Stimulated activated CD8-positive, alpha-beta memory T cell treated with anti-CD3 and anti-CD28 coated beads, Interleukin-12 subunit alpha, Interleukin-12 subunit beta, amount 100 ng/mL, for 4 hours (primary cell): ENCODE results near the gene USP21.

Experiments used
- DNase-seq: peaks from one replicate; pipeline ENCODE4 v3.0.0-alpha.2; 2020; ENCODE audit warnings: low read depth

Gene USP21

DNA sequence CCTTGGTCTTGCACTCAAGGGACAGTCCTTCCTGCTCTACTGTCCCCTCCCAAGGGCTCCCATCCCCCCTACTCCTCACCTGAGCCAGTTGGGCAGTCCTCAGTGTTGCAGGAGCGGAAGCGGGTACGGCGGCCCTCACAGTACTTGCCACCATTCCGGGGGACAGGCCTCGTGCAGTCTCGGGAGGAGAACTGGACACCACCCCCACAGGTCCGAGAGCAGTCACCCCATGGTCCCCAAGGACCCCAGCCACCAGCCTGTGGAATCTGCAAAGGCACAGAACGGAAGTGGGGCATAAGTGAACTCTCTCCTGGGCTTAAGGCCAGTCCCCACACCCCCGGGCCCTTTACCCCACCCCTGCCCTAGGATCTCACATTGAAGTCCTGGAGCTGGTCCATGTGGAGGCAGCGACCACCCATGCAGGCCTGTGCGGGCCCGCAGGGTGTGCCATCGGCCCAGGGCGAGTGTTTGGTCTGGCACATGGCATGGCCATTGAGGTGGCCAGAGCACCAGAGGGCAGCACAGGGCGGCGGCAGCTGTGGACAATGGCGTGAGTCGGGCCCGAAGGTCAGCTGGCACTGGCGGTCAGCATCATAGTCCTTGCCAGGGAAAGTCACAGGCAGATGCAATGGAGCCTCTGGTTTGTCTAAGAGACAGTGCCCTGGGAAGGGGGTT lies 34.4 kb downstream of the USP21 start:
- no peak for DNase-seq

DNA sequence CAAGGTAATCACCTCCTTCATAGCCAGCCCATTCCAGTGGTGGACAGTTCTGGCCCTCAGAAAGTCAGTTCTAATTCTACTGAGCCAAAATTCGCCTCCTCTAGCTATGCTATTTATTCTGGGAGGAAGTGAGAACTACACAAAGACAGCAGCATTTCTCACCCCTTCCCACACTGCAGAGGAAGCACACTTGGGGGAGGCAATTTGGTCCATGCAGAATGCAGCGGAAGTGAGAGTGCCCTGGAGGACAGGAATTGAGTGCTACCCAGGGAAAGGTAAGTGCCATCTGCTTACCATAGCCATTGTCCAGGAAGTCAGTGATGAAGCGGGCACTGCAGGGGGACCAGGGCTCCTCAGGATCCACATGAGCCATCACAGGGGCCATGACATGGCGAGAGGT lies 35.9 kb downstream of the USP21 start:
- no peak for DNase-seq

DNA sequence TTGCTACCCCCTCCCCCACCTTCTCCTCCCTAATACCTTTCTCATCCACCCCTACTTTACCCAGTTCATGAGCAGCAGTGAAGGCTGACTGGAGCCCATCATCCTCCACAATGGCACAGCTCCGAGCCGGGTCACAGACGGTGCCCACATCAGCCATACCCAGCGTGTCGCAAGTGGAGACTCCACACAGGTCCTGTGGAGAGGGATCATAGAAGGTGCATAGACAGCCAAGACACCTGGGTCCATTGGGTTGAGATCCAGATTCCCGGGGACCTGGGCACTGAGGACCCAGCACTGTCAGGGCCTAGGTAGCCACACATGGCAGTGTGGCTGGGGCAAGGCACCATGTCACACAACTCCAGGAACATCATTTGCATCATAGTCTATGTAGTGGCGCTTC lies 36.8 kb downstream of the USP21 start:
- DNase-seq: no peak

DNA sequence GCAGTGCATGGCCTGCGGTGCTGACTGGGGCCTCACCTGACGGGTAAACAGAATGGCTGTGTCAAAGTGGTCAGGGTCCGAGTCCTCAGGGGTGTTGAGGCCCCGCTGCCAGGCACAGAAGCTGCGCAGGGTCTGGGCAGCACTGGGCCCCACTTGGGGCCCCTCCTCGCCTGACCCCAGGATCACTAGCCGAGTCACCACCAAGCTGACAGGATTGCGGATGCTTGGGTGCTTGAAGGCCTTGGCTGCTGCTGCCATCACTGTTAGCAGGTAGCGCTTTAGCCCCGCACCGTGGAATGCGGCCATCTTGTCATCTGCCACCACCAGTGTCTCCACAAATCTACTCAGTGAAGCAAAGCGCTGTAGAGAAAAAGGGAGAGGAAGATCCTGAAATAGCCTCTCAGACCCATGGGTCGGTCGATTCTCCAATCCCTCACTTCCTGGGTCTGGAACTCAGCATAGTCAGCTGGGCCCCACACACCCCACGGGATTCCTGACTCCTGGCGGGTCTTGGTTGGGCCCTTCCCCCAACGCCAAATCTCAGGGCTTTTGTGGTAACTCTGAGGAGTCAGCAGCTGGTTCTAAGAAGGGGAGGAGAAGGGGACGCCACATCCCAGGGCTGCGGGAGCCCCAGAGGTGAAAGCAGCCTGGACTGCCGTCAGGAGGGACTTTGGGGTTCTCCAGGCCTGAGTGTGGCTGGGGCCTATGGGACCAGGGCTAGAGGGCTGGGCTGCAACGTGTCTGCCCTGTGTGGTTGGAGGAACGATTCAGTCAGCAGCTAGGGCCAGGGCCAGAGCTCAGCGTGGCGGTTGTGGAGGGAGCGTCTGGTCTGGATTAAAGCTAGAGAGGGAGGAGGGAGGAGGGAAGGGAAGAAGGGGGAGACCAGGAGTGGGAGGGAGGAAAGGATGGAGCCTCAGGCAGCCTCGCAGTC lies 37.5 kb downstream of the USP21 start:
- DNase-seq: no peak

DNA sequence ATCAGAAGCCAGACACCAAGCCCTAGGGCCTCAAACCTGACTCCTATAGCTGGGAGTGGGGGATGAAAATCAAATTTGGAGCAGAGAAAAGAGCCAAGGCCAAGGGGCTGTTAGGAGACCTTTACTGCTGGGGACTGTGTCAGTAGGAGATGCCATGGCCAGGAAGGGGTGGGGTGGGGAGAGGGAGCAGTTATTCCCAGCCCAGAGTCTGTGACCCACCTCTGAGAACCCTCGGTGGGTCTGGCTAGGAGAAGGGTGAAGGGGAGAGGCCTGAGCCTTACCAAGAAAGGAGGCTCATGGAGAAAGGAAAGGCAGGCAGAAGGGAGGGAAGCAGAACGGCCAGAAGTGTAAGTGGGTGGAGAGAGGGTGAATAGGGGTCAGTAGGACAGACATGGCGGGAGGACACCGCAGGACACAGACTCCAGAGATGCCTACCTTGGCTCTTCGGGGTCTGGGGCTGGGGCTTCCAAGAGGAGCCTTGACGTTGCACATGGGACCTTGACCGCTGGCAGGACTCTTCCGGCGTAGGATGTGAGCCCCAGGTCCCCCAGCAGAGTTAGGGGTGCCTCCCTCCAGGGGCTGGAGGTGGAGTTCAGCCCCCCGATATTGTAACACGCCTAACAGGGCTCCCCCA lies 38.4 kb downstream of the USP21 start:
- no peak for DNase-seq

DNA sequence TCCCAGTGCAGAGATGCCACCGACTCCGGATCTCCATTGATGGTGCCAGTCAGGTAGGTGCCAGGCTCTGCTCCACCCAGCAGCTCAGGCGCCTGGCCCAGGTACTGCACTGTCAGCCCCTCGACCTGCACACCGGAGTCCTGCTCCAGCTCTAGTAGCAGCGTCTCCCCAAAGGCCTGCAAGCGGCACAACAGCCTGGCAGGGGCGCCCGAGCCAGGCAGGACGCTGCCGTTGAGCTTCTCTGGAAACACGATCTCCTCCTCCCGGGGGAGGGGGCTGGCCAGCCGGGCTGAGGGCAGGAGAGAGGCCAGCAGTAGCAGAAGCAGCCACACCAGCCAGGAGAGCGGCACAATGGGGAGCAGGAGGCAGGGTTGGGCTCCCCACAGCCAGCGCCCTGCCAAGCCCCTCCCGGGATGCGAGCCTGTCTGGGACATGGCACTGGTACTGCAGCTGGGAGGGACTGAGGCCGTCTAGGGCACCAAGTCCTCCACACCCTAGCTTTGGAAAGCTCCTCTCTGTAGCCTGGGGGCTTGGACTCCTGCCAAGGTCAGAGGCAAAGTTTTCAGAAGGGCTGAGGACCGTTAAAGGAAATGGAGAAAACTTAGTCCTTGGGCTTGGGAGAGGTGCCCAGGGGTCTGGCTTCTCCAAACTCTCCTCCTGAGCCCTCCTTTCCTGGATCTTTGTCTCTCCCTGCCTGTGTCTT lies 39.0 kb downstream of the USP21 start:
- no peak for DNase-seq

DNA sequence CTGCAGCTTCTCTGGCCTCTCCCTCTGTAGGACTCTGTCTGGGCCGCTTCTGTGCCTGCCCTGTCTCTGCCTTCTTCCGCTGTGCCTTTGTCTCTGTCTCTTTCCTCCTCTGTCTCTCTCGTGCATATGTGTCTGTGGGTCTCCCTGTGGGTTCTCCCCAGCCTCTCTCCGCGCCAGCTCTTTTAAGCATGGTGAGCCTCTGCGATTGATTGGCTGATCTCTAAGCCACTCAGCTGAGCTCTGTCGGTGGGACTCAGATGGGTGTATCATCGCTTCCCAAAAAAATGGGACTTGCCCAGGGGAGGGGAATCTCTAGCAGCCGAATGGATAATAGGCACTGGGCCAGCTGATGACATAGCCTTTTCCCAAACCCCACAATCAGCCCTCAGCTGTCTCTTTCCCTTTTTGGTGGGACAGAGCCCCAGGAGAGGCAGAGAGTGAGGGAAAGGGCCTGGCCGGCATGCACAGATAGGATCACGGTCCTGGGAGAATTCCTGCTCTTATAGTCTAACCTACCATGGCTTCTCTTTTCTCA lies 39.7 kb downstream of the USP21 start, which contains the start of gene ADAMTS4:
TSS of gene ADAMTS4 (minus strand) at position 158 of the 535 bp plus-strand sequence. CDS start 427 bp downstream, outside the sequence.
- no peak for DNase-seq

DNA sequence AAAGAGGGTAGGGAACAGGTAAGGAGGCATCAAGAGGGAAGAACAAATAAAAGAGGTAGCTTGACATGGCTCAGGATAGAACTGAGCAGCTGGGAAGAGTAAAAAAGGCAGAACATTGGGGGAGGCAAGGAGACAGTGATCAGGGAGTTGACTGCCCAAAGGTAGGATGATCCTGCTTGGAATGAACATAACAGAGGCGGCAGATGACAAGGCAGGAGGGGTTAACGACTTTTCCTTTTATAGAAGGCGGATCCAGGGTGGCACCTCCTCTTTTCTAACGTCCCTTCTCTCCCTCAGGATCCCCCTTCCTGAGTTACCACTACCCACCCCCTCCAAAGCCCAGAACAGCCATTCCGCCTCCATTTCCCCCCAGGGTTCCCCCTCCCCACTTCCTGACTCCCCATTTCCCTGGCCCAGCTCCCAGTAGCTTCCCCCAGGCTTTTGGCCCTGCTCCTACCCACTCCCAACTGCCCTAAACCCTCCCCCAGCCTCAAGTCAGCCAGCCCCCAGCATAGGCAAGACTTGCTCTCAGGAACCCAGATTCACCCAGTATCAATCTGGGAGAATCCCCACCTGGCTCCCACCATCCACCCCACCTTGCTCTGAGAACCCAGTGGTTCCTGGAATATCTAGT lies 40.3 kb downstream of the USP21 start:
- DNase-seq: no peak

DNA sequence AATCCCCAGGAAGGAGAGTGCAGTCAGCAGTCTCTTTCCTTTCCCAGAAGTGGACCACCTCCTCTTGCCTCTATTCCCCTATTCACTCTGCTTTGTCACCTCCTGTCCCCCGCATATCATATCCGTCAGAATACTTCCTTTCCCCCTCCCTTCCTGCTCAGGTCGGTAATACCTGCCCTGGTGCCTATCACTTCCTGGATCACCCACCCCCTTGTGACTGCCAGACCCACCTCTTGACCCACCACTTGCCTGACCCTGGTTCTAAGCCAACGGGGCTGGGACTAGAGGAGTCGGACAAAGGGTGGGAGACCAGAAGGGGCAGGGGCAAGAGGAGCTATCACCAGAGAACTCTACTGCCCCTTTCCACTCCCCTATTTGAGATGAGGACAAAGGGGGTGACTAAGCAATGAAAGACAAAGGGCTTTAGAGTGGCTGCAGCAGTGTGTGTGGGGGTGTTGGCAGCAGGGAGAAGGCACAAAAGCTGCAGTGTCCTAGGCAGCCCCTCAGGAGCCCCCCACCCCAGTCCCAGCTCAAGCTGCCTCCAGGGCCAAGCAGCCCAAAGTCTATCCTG lies 41.2 kb downstream of the USP21 start:
- DNase-seq: no peak

DNA sequence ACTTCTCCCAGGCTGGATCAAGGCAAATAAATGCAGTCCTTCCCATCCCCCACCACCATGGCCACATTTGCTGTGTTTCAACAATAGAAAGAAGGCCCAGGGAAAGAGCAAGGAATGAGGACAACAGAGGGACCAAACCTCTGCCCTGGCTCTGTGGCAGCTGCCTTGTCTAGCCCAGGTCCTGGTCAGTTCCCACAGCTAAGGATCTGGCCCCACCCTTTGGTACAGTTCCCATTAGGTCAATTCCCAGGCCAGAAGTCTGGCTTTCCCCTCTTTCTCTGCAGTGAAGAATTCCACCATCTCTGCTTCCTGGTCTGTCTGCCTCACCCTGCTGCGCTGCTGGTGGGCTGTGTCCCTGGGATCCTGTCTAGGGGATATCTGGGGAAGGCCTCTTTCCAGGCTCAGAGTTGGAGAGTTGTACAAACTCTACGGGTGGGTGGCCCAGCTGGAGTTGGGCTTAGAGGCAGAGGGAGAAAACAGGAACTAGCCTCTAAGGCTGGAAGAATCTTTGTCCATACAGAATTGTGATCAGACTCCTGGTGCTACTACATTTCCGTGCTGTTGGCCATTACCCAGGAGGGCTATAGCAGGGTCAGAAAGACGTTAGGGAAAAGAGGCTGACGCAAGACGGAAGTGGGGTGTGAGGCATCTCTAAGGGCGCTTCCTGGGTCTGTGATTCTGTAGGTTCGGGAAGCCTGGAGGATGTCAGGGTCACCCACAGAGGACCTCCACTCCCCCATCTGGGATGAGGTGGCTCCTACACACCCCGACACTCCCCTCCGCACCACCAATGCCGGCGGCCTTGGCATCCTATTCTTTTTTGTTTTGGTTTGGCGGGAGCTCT lies 41.9 kb downstream of the USP21 start:
- DNase-seq: no peak

DNA sequence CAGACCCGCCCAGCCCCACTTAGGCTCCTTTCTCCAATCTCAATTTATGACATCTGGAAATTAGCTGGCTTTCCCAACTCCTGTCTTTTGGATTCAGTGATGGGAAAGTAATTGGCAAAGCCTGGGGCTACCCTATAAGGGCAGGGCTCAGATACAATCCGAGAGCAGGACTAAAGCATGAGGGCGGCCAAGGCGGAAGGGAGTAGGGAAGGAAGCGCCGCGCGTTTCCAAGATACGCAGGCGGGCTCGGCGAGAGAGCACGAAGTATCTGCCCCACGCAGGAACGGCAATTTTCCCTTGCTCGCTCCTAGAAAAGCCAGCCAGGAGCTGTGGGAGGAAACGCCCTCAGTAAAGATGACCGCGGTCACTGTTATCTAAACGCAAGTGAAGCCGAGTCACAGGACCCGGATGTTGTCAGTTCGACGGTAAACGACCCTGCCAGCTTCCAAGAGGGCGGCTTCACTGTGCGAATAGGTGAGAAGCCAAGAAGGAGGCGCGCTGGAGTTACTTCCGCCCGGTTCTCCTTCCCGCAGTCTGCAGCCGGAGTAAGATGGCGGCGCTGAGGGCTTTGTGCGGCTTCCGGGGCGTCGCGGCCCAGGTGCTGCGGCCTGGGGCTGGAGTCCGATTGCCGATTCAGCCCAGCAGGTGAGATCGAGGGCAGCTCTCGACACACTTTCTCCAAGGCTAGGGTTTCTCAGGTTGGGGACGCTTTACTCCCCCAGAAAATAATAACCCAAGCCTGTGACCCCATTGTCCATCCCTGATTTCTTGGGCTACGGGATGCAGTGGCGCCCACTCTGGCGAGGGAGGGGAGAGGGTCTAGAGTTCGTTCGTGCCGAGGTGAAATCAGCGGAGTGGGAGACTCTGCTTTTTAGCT lies 42.8 kb downstream of the USP21 start, which contains the start of gene NDUFS2:
TSS of gene NDUFS2 (plus strand) at position 532 of the 877 bp plus-strand sequence. CDS start at position 551, 19 bp downstream.
- peak; percentile 89 for DNase-seq

DNA sequence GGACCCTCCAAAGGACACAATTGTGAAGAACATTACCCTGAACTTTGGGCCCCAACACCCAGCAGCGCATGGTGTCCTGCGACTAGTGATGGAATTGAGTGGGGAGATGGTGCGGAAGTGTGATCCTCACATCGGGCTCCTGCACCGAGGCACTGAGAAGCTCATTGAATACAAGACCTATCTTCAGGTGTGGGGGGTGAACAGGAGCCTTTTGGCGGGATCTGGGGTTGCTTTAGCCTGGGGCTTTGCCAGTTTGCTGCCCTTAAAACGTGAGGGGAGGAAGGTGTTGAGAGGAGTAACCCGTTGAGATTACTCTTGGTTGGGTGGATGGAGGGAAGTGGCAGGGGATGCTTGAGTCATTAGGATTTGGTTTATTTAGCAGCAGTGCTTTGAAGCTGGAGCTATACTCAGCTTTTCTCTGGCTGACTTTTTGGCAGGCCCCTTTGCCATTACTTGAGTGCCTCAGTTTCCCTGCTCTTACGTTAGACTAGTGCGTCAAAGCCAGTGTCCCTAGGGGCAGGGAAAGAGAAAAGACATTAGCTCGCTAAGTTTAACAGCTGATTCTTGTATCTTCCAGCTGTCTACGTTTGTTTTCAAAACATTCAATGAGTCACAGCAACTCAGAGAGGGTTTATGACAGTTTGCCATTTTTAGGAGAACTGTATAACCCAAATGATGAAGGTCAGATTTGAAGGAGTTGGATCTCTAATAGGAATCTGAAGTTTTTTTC lies 47.3 kb downstream of the USP21 start:
- no peak for DNase-seq

DNA sequence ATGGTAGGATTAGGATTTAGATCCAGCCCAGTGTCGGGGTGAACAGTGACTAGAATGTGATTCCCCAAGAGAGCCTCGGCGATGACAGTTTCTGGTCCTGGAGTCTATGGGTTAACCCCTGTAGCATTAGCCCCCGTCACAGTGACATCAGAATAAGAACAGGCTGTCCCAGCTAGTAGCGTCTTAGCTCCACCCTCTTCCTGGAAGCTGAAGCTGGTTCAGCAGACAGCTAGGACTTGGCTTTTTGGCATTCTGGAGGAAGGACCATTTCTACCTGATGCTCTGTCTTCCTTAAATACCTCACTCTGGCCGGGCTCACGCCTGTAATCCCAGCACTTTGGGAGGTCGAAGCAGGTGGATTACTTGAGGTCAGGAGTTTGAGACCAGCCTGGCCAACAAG lies 47.9 kb downstream of the USP21 start:
- no peak for DNase-seq

DNA sequence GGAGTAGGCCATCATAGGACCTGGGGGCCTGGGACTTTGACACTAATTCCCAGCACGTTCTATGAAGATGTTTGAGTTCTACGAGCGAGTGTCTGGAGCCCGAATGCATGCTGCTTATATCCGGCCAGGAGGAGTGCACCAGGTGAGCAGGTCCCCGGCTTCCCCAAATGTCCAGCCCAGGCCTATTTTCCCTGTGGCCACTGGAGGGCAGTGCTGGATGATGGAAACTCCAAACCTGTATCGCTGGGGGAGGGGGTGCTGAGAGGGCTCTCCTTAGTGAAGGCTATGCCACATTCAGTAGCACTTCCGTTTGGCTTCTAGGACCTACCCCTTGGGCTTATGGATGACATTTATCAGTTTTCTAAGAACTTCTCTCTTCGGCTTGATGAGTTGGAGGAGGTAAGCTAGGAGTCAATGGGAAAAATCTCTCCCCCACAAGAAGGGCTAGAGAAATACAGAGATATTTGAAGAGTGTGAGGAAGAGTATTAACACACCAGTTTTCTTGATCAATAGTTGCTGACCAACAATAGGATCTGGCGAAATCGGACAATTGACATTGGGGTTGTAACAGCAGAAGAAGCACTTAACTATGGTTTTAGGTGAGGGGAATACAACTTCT lies 50.6 kb downstream of the USP21 start:
- no peak for DNase-seq

DNA sequence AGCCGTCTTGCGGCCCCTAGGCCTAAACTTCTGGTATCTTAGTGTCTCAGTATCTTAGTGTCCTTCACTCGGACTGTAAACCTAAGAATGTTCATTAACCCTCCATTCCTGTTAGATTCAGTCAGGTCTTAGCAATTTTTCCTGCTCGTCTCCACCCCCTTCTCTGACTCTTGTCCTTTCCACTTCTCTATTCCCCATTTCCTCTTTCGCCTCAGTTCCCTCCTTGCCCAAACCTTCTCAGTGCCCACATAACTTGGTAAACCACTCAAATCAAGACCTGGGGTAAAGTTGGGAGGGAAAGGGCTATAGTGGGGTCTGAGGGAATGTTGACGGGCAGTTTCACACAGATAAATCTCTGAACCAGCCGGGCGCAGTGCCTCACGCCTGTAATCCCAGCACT lies 55.1 kb downstream of the USP21 start:
- DNase-seq: no peak

DNA sequence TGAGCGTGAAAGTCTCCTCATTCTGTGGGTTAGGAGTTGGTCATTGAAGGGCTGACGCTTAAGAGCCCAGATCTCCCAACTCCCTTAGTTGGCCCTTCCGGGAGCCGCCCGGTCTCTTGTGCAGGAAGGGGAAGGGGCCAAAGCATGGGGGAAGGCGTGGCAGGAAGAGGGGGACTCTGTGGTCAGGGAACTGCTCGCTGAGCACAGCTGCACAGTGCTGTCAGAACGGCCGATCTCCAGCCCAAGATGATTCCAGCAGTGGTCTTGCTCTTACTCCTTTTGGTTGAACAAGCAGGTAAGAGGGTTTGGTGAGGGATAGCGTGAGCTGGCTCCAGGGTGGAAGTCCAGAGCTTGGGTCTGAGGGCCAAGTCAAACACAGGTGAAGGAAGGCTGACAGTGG lies 55.8 kb downstream of the USP21 start, which contains the start of gene FCER1G:
TSS of gene FCER1G (plus strand) at position 220 of the 400 bp plus-strand sequence. CDS start at position 247, 27 bp downstream.
- no peak for DNase-seq
